ENCODE data around the gene SNRNP27. TPM values are rescaled to one million over a fixed set of nuclear protein-coding genes. Genes with fewer than 3 reads are reported as not detected.

SNRNP27 gene
- total and polyA plus RNA-seq, 2 donors (not counting 1 experiment from before 2014, with no cell fraction given), result 38.8 to 62.9 TPM

DNA sequence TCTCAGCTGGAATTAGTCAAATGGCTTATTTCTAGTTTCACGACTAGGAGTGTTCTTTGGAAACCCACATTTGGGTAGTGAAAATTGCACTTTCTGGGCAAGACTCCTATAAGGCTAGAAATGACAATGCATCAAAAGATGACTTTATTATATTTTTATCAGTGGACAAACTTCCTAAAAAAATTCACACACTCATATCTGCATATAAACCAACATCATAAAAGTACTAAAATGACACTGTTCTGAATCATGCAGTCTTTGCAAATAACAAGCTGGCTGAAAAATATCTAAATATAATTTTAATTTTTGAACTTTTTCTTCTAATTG lies 38.8 kb downstream of the SNRNP27 start:
- no peaks in the 10 kb centered on the region for H3K9me3 ChIP-seq (ENCODE audit: control insufficient read depth, insufficient read depth, low read depth, low read length)
- no peak overlapping the region for H3K4me2 ChIP-seq (ENCODE audit: extremely low read depth, insufficient read depth, low read length)
- peaks cover 9% of the 10 kb centered on the region for H3K4me1 ChIP-seq (ENCODE audit: control insufficient read depth, extremely low read depth, insufficient read depth, low read length)
- H3K79me2 ChIP-seq (ENCODE audit: control insufficient read depth, insufficient read depth, low read length), result no peaks in the 10 kb centered on the region
- H2AFZ ChIP-seq (ENCODE audit: low read length), result no peak overlapping the region
- no peak for DNase-seq (ENCODE audit: low read depth in 2 of 2)
- no peak overlapping the region for H3K27ac ChIP-seq (ENCODE audit: insufficient read depth, low read length)
- TF ChIP-seq CTCF (conservative IDR thresholded peaks at IDR 0.05 in 1 of 2, IDR thresholded peaks at IDR 0.05 in 1 of 2; ENCODE audit: low read depth in 1 of 2, low read length in 2 of 2), result no peak
- no peak for TF ChIP-seq EZH2 (IDR thresholded peaks at IDR 0.05; ENCODE audit: low read length, missing control alignments)
- no peak overlapping the region for H3K4me3 ChIP-seq (replicated peaks in 1 of 4; ENCODE audit: control extremely low read depth in 1 of 4, insufficient read depth in 1 of 4, low read depth in 3 of 4, low read length in 4 of 4)
- no peaks in the 10 kb centered on the region for H3K27me3 ChIP-seq (ENCODE audit: control insufficient read depth, insufficient read depth, low read length)
- no peak overlapping the region for H3K9ac ChIP-seq (ENCODE audit: insufficient read depth, low read length)
- no peaks in the 10 kb centered on the region for H4K20me1 ChIP-seq (ENCODE audit: control insufficient read depth, extremely low read depth, insufficient read depth, low read length)
- H3K36me3 ChIP-seq (ENCODE audit: control insufficient read depth, insufficient read depth, low read length), result peaks cover 4% of the 10 kb centered on the region

GRCh38 chr2:69933254-69933828 lies 39.6 kb downstream of the SNRNP27 start:
- Histone ChIP-seq H3K9ac (ENCODE audit: insufficient read depth, low read length) (no peak overlapping the region), H3K4me3 (replicated peaks in 1 of 4; ENCODE audit: control extremely low read depth in 1 of 4, insufficient read depth in 1 of 4, low read depth in 3 of 4, low read length in 4 of 4) (no peak overlapping the region), H3K27me3 (ENCODE audit: control insufficient read depth, insufficient read depth, low read length) (no peaks in the 10 kb centered on the region), H3K36me3 (ENCODE audit: control insufficient read depth, insufficient read depth, low read length) (peaks cover 4% of the 10 kb centered on the region), H3K79me2 (ENCODE audit: control insufficient read depth, insufficient read depth, low read length) (no peaks in the 10 kb centered on the region), H3K9me3 (ENCODE audit: control insufficient read depth, insufficient read depth, low read depth, low read length) (no peaks in the 10 kb centered on the region), H3K4me2 (ENCODE audit: extremely low read depth, insufficient read depth, low read length) (no peak overlapping the region), H3K27ac (ENCODE audit: insufficient read depth, low read length) (no peak overlapping the region), H4K20me1 (ENCODE audit: control insufficient read depth, extremely low read depth, insufficient read depth, low read length) (no peaks in the 10 kb centered on the region), H2AFZ (ENCODE audit: low read length) (no peak overlapping the region), H3K4me1 (ENCODE audit: control insufficient read depth, extremely low read depth, insufficient read depth, low read length) (peaks cover 9% of the 10 kb centered on the region)
- DNase-seq (ENCODE audit: low read depth in 2 of 2), result no peak
- TF ChIP-seq EZH2 (IDR thresholded peaks at IDR 0.05; ENCODE audit: low read length, missing control alignments) (no peak), CTCF (conservative IDR thresholded peaks at IDR 0.05 in 1 of 2, IDR thresholded peaks at IDR 0.05 in 1 of 2; ENCODE audit: low read depth in 1 of 2, low read length in 2 of 2) (no peak)

GRCh38 chr2:69933839-69934613 lies 40.3 kb downstream of the SNRNP27 start:
- H3K4me3 ChIP-seq (replicated peaks in 1 of 4; ENCODE audit: control extremely low read depth in 1 of 4, insufficient read depth in 1 of 4, low read depth in 3 of 4, low read length in 4 of 4), result peak overlapping the region in 2 of 4 experiments; percentile 1 to 4
- no peaks in the 10 kb centered on the region for H3K27me3 ChIP-seq (ENCODE audit: control insufficient read depth, insufficient read depth, low read length)
- no peaks in the 10 kb centered on the region for H3K9me3 ChIP-seq (ENCODE audit: control insufficient read depth, insufficient read depth, low read depth, low read length)
- peak overlapping the region; percentile 17 for H2AFZ ChIP-seq (ENCODE audit: low read length)
- TF ChIP-seq EZH2 (IDR thresholded peaks at IDR 0.05; ENCODE audit: low read length, missing control alignments), result no peak
- TF ChIP-seq CTCF (conservative IDR thresholded peaks at IDR 0.05 in 1 of 2, IDR thresholded peaks at IDR 0.05 in 1 of 2; ENCODE audit: low read depth in 1 of 2, low read length in 2 of 2), result no peak
- H4K20me1 ChIP-seq (ENCODE audit: control insufficient read depth, extremely low read depth, insufficient read depth, low read length), result no peaks in the 10 kb centered on the region
- H3K36me3 ChIP-seq (ENCODE audit: control insufficient read depth, insufficient read depth, low read length), result peaks cover 4% of the 10 kb centered on the region
- H3K27ac ChIP-seq (ENCODE audit: insufficient read depth, low read length), result peak overlapping the region; percentile 65
- no peaks in the 10 kb centered on the region for H3K79me2 ChIP-seq (ENCODE audit: control insufficient read depth, insufficient read depth, low read length)
- H3K4me1 ChIP-seq (ENCODE audit: control insufficient read depth, extremely low read depth, insufficient read depth, low read length), result peaks cover 9% of the 10 kb centered on the region
- H3K9ac ChIP-seq (ENCODE audit: insufficient read depth, low read length), result no peak overlapping the region
- peak; percentile 84 to 89 for DNase-seq (ENCODE audit: low read depth in 2 of 2)
- H3K4me2 ChIP-seq (ENCODE audit: extremely low read depth, insufficient read depth, low read length), result peak overlapping the region; percentile 26
